AG04450 (cell line): ENCODE data around the gene TESPA1. TPM values are rescaled to one million over a fixed set of nuclear protein-coding genes. Genes with fewer than 3 reads are reported as not detected.
A peak's percentile ranks its signal among the peaks of the same experiment; 100 is the strongest.

Experiments used
- CTCF ChIA-PET: fragments of 300-600, 350-600 bp; formaldehyde crosslinking; extraction: SDS; loops from one replicate; lab custom pipeline; 2022; ENCODE audit warnings: antibody characterized with exemption, inconsistent platforms; lab: Charles Lee
- POLR2A ChIA-PET: fragments of 350-600 bp; formaldehyde crosslinking; extraction: SDS; loops from one replicate; lab custom pipeline; 2021; ENCODE audit warnings: antibody characterized with exemption, inconsistent platforms; lab: Yijun Ruan, JAX
- DNase-seq: peaks from one replicate; pipeline ENCODE4 v3.0.0-alpha.2; 2011; ENCODE audit warnings: low read depth, low spot score
- H3K27ac ChIP-seq: one replicate; pipeline ENCODE4 v1.5.1; 2012; ENCODE audit warnings: low read depth, low read length, control low read depth
- H3K27me3 ChIP-seq: one replicate; pipeline ENCODE4 v1.6.0; 2012; ENCODE audit warnings: low read length; ENCODE audit not compliant: control insufficient read depth, insufficient read depth
- H3K4me3 ChIP-seq: 2 replicates; pipeline ENCODE4 v1.5.1; 2011; ENCODE audit warnings: mild to moderate bottlenecking, low read depth, low read length, control low read depth
- H3K9me3 ChIP-seq: 2 replicates; pipeline ENCODE4 v1.5.1; 2012; ENCODE audit warnings: low read length; ENCODE audit not compliant: control insufficient read depth, insufficient read depth
- CTCF ChIP-seq: IDR thresholded peaks from 2 replicates; pipeline ENCODE4 v1.5.1; 2011; ENCODE audit warnings: low read depth, low read length, control low read depth, inconsistent platforms
- polyA plus RNA-seq: library from polyadenylated mRNA; depleted of rRNA; stranded (reverse); fragments of >200 nt; gene quantifications from 2 replicates; pipeline ENCODE4 v1.2.3, GENCODE V29; 2011

TESPA1 gene
- polyA plus RNA-seq, 1 experiment = not detected

DNA sequence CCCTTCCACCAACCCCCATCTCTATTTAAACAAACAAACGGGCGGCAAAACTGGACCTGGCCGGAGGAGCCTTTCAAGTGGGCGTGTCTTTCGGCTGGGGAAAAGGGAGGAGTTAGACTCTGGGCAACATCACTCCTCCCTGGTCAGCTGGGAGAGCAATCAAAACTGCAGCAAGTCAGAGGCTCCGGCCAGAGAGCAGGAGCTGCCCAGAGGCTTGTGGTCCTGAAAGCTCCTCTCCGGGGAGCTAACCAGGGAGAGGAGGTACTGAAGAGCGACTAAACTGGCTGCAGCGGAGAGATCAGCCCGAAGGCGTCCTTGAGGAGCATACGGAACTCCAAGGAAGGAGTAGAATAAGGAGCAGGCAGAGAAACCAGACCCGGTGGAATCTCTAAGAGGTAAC is 35.2 kb upstream of the TESPA1 start, which contains the start of gene NEUROD4:
Gene NEUROD4, plus strand, starts transcription at position 191 of the 400 bp plus-strand sequence. CDS start 6,466 bp downstream, outside the sequence.
- no peak within 1 kb of the TSS for H3K4me3 ChIP-seq
- ChIA-PET POLR2A (no interaction called here), CTCF (interaction anchor here (3.2 kb wide), 1 partner anchor 27 kb away, joined by 11 read pairs; no protein-coding TSS in a partner anchor)
- H3K9me3 ChIP-seq = no peaks in the 10 kb centered on the region
- H3K27ac ChIP-seq = no peak within 1 kb of the TSS
- no peaks in the 10 kb centered on the region for H3K27me3 ChIP-seq
- DNase-seq = peak; percentile 3
- TF ChIP-seq CTCF = no peak

DNA sequence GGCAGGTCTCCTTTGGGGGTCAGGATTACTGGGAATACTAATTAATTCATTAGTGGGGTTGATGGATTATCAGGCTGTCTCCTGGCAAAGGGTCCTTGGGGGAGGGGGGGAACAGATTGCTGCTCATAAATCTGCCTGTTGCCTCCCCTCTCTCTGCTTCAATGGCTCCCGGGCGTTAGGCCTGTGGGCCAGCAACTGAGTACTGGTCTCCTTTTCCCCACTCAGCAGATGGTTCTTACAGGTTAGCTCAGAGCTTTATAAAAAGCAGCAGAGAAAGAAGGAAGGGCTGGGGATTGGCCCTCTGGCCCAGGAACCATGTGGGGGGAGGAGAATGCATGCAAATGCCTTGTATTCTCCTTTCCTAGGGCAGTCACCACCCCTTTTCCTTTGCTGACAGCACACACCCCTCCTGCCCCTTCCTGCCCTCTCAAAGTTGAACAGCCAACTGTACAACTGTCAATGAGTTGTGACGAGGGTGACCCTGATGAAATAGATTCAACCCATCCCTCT is 32.9 kb upstream of the TESPA1 start:
- Histone ChIP-seq H3K27ac (no peak overlapping the region), H3K27me3 (no peaks in the 10 kb centered on the region), H3K9me3 (no peaks in the 10 kb centered on the region), H3K4me3 (no peak overlapping the region)
- TF ChIP-seq CTCF = no peak
- DNase-seq = no peak
- POLR2A ChIA-PET = no interaction called here
- CTCF ChIA-PET = no interaction called here

GRCh38 chr12:55008944-55009585 is 24.5 kb upstream of the TESPA1 start:
- no peak for TF ChIP-seq CTCF
- Histone ChIP-seq H3K9me3 (no peaks in the 10 kb centered on the region), H3K27me3 (no peaks in the 10 kb centered on the region), H3K4me3 (no peak overlapping the region), H3K27ac (no peak overlapping the region)
- no peak for DNase-seq
- ChIA-PET CTCF (interaction anchor here (1.0 to 1.5 kb wide), 3 partner anchors 15 to 56 kb away, joined by 3 to 6 read pairs (median 4); no protein-coding TSS in a partner anchor), POLR2A (no interaction called here)

GRCh38 chr12:55002355-55002754 is 17.8 kb upstream of the TESPA1 start:
- CTCF ChIA-PET = interaction anchor here (1.3 to 3.7 kb wide), 2 partner anchors 9 to 66 kb away, joined by 5 to 31 read pairs; no protein-coding TSS in a partner anchor
- no peak for DNase-seq
- no peak overlapping the region for H3K27ac ChIP-seq
- POLR2A ChIA-PET = no interaction called here
- no peaks in the 10 kb centered on the region for H3K9me3 ChIP-seq
- no peak overlapping the region for H3K4me3 ChIP-seq
- no peaks in the 10 kb centered on the region for H3K27me3 ChIP-seq
- TF ChIP-seq CTCF = no peak

DNA sequence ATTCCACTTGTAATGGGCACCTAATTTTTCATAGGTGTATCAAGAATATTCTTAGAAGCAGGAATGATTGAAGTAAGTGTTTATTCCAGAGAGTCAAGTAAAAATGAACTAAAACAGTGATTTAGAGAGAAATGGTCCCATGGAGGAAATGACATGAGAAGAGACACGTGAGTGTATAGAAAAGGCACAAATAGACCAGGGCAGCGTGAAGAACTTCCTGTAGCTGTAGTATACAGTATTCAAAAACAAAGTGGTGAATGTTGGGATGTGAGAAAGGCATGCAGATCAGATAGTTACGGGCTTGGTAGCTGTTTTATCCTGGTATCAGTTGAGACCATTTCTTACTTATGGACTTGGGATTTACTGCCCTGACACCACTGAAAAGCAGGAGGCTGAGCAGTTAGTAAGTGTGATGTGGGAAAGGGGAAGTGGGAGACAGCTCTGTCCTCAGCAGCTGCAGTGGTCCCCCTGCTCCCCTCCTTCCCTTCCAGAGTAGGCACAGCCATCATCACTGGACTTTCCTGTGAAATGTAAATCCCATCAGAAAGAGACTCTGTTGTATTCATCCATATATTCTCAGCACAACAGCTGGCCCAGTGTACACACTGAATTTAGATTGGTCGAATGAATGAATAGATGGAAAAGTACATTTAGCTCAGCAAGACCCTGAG is 16.8 kb upstream of the TESPA1 start:
- DNase-seq = no peak
- Histone ChIP-seq H3K4me3 (no peak overlapping the region), H3K9me3 (no peaks in the 10 kb centered on the region), H3K27ac (no peak overlapping the region), H3K27me3 (no peaks in the 10 kb centered on the region)
- ChIA-PET CTCF (interaction anchor here (3.7 kb wide), 1 partner anchor 8 kb away, joined by 31 read pairs; no protein-coding TSS in a partner anchor), POLR2A (no interaction called here)
- TF ChIP-seq CTCF = no peak
